ENCODE measurements around the gene CACNA2D3.

- TF ChIP-seq CTCF (IDR thresholded peaks at IDR 0.05; ENCODE audit: low read length) = no peak
- TF ChIP-seq EZH2 (optimal IDR thresholded peaks at IDR 0.05; ENCODE audit: low read depth, low read length) = no peak
Measured at GRCh38 chr3:54433846-54434245, 311.5 kb downstream of the CACNA2D3 start.
